Measurements from ENCODE around the gene SPOCK1.

Gene SPOCK1

GRCh38 chr5:137146402-137146890 lies 352.7 kb downstream of the SPOCK1 start:
- no peak overlapping the region for H3K4me3 ChIP-seq (IDR thresholded peaks at IDR 0.05; ENCODE audit: insufficient read depth, low read depth, low read length)
- no peaks in the 10 kb centered on the region for H3K79me2 ChIP-seq (ENCODE audit: insufficient read depth, low read depth)
- H3K36me3 ChIP-seq (ENCODE audit: insufficient read depth) = no peaks in the 10 kb centered on the region
- no peak overlapping the region for H3K4me2 ChIP-seq
- no peak overlapping the region for H3K27ac ChIP-seq
- H2AFZ ChIP-seq (ENCODE audit: low read depth) = no peak overlapping the region
- no peaks in the 10 kb centered on the region for H4K20me1 ChIP-seq (ENCODE audit: insufficient read depth)
- no peaks in the 10 kb centered on the region for H3K4me1 ChIP-seq (ENCODE audit: low read depth, poor library complexity, severe bottlenecking)
- H3K27me3 ChIP-seq (ENCODE audit: insufficient read depth, low read depth) = no peaks in the 10 kb centered on the region
- no peak overlapping the region for H3K9ac ChIP-seq
- TF ChIP-seq, protein P1, sequence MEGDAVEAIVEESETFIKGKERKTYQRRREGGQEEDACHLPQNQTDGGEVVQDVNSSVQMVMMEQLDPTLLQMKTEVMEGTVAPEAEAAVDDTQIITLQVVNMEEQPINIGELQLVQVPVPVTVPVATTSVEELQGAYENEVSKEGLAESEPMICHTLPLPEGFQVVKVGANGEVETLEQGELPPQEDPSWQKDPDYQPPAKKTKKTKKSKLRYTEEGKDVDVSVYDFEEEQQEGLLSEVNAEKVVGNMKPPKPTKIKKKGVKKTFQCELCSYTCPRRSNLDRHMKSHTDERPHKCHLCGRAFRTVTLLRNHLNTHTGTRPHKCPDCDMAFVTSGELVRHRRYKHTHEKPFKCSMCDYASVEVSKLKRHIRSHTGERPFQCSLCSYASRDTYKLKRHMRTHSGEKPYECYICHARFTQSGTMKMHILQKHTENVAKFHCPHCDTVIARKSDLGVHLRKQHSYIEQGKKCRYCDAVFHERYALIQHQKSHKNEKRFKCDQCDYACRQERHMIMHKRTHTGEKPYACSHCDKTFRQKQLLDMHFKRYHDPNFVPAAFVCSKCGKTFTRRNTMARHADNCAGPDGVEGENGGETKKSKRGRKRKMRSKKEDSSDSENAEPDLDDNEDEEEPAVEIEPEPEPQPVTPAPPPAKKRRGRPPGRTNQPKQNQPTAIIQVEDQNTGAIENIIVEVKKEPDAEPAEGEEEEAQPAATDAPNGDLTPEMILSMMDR (conservative IDR thresholded peaks at IDR 0.05; ENCODE audit: low read depth, low read length) = no peak

DNA sequence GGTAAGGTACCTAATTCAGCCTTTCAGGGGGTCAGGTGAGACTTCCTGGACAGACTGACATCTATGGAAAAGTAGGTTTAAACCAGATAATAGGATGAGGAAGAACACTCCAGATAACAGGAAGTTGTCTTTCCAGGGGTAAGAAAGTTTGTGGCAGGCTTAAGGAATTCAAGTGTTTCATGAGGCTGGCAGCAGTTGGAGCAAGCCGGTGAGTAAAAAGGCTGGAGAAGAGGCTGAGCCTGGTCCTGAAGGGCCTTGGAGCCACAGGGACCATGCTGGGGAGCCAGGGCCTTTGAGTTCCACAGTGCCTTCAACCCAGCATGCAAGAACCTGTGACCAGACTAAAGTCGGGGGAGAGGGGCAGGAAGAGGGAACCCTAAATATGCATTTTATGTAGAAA lies 353.4 kb downstream of the SPOCK1 start:
- Histone ChIP-seq H4K20me1 (ENCODE audit: insufficient read depth) (no peaks in the 10 kb centered on the region), H3K4me2 (no peak overlapping the region), H3K79me2 (ENCODE audit: insufficient read depth, low read depth) (no peaks in the 10 kb centered on the region), H3K4me1 (ENCODE audit: low read depth, poor library complexity, severe bottlenecking) (no peaks in the 10 kb centered on the region), H3K36me3 (ENCODE audit: insufficient read depth) (no peaks in the 10 kb centered on the region), H3K9ac (no peak overlapping the region), H3K27ac (no peak overlapping the region), H2AFZ (ENCODE audit: low read depth) (no peak overlapping the region), H3K4me3 (IDR thresholded peaks at IDR 0.05; ENCODE audit: insufficient read depth, low read depth, low read length) (no peak overlapping the region), H3K27me3 (ENCODE audit: insufficient read depth, low read depth) (no peaks in the 10 kb centered on the region)
- TF ChIP-seq, protein P1 (conservative IDR thresholded peaks at IDR 0.05; ENCODE audit: low read depth, low read length) = no peak

GRCh38 chr5:137144656-137145055 lies 354.5 kb downstream of the SPOCK1 start:
- H4K20me1 ChIP-seq (ENCODE audit: insufficient read depth) = no peaks in the 10 kb centered on the region
- no peak overlapping the region for H3K4me3 ChIP-seq (IDR thresholded peaks at IDR 0.05; ENCODE audit: insufficient read depth, low read depth, low read length)
- H3K27ac ChIP-seq = no peak overlapping the region
- no peaks in the 10 kb centered on the region for H3K27me3 ChIP-seq (ENCODE audit: insufficient read depth, low read depth)
- TF ChIP-seq, protein P1 (conservative IDR thresholded peaks at IDR 0.05; ENCODE audit: low read depth, low read length) = no peak
- no peak overlapping the region for H3K4me2 ChIP-seq
- H3K9ac ChIP-seq = no peak overlapping the region
- H3K79me2 ChIP-seq (ENCODE audit: insufficient read depth, low read depth) = no peaks in the 10 kb centered on the region
- no peak overlapping the region for H2AFZ ChIP-seq (ENCODE audit: low read depth)
- no peaks in the 10 kb centered on the region for H3K4me1 ChIP-seq (ENCODE audit: low read depth, poor library complexity, severe bottlenecking)
- no peaks in the 10 kb centered on the region for H3K36me3 ChIP-seq (ENCODE audit: insufficient read depth)

- no peak overlapping the region for H3K27ac ChIP-seq
- TF ChIP-seq, protein P1 (conservative IDR thresholded peaks at IDR 0.05; ENCODE audit: low read depth, low read length) = no peak
- no peaks in the 10 kb centered on the region for H4K20me1 ChIP-seq (ENCODE audit: insufficient read depth)
- H3K27me3 ChIP-seq (ENCODE audit: insufficient read depth, low read depth) = no peaks in the 10 kb centered on the region
- H2AFZ ChIP-seq (ENCODE audit: low read depth) = no peak overlapping the region
- H3K79me2 ChIP-seq (ENCODE audit: insufficient read depth, low read depth) = no peaks in the 10 kb centered on the region
- no peaks in the 10 kb centered on the region for H3K36me3 ChIP-seq (ENCODE audit: insufficient read depth)
- H3K4me3 ChIP-seq (IDR thresholded peaks at IDR 0.05; ENCODE audit: insufficient read depth, low read depth, low read length) = no peak overlapping the region
- H3K9ac ChIP-seq = no peak overlapping the region
- H3K4me2 ChIP-seq = no peak overlapping the region
- no peaks in the 10 kb centered on the region for H3K4me1 ChIP-seq (ENCODE audit: low read depth, poor library complexity, severe bottlenecking)
Measured at GRCh38 chr5:137142764-137143605, 356.1 kb downstream of the SPOCK1 start.
